CD4-positive, alpha-beta T cell treated with Interleukin-21 for 1 hour (primary cell): ENCODE results near the gene PHLPP1.
"Not testable (repeated sequence)": the region's sequence is repeated elsewhere in the genome, so short reads cannot be mapped to it uniquely, and the experiment has no call there.

ENCODE experiments used
- DNase-seq: peaks from one replicate; pipeline ENCODE4 v3.0.0-alpha.2; 2020

Gene PHLPP1

GRCh38 chr18:62776024-62776570 lies 60.8 kb downstream of the PHLPP1 start:
- DNase-seq, result no peak

DNA sequence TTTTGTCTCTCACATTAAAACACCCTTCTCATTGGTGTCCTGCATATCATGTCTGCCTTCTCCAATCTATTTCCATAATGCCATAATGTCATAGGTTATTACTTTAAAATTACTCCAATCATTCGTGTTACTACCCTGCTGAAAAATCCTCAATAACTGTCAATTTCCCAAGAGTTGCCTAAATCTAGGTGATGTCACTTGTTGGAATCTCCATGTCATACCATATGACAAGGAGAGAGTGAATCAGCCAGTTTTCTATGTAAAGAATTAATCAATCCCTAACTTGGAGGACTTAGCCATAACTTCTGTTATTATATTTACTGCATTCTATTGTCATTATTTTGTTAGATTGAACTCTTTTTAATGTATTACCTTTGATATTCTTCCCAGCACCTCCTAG lies 62.5 kb downstream of the PHLPP1 start:
- DNase-seq, result no peak

DNA sequence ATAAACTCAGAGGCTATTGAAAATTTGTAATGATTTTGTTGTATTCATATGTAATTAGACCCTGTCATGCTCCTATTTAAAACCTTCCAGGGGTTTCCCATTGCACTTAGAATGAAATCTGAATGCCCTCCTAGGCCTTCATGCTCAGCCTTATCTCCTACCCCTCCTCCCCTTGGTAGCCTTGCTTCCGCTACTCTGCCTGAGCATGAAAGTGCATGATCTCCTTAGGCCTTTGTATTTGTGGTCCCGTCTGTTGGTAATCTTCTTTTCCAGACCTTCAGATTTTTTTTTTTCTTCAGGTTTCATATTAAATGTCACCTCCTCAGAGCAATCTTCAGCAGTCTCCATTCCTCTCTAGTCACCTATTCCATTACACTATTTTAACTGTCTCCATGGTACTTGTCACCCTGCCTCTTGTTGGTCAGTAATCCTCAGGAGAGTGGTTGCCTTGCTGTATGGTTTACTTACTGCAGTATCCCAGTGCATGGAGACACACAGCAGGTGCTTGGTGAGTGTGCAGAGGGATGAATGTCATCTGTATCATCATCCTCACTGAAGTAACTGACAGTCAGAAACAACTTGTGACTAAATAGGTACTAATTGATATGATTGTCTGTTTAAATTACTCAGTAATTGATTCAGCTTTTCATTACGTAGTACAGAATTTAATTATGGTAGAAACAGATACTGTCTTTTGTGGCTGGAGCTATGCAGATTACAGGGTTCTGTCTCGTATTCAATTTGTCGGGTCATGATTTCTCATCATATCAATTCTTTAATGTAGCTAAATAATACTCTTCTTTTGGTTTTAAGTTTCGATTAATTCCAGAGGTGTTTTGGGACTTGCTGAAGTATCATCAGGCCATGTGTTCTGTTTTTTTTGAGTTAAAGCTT lies 63.9 kb downstream of the PHLPP1 start:
- no peak for DNase-seq

DNA sequence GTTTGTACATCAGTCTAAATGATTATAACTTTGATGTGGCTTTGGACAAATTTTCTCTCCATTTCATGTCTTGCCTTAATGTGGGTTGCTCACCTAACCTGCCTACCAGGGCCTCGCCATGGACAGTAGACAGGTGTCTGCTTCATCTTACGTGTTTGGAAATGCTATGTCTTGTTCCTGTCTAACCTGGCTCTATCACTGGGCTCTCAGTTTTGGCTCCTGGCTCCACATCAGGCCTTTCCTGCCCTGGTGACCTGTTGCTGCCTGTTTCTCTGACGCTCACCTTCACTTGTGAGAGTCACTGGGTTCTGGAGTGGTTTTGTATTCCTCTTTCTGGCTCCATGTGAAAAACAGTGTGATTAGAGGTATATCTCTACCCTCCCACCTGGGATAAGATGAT lies 65.9 kb downstream of the PHLPP1 start:
- no peak for DNase-seq

- no peak for DNase-seq
Observed at GRCh38 chr18:62781893-62782292, 66.6 kb downstream of the PHLPP1 start.

- DNase-seq, result peak; percentile 15
Observed at GRCh38 chr18:62784338-62784965, 69.1 kb downstream of the PHLPP1 start.

GRCh38 chr18:62784966-62785413 lies 69.6 kb downstream of the PHLPP1 start:
- no peak for DNase-seq

DNA sequence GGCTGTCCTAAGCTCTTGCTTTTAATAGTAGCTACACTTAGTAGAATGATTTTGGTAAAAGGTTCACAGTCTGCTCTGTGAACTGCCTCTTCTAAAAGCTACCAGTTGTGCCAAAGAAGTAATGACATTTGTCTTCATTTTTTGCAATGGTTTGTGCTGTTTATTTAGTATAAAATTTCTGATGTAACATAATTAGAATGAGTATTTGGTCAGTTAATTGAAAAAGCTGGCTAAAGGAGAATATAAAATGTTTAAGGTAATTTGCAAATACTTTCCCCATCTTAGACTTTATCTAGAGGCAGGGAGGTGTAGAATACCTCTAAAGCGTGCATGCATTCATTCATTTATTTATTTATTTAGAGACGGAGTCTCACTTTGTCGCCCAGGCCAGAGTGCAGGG lies 71.3 kb downstream of the PHLPP1 start:
- no peak for DNase-seq

DNA sequence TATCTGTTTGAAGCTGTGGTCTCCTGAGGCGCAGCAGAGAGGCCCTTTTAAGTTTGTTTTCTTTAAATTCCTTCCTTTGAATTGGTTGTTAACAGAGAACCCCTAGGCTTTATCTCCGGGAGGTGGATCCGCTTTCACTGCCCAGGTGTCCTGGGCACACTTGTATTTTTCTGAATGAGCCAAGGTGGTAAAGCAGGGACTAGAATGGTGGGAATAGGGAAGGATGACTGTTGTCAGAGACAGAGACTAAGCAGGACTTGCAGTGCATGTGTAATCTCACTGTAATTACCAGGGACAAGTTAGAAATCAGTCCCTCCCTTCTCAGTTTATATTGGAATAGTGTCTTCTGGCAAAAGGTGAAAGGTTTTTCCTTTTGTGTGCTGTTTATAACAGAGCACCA lies 72.8 kb downstream of the PHLPP1 start:
- DNase-seq, result no peak

DNA sequence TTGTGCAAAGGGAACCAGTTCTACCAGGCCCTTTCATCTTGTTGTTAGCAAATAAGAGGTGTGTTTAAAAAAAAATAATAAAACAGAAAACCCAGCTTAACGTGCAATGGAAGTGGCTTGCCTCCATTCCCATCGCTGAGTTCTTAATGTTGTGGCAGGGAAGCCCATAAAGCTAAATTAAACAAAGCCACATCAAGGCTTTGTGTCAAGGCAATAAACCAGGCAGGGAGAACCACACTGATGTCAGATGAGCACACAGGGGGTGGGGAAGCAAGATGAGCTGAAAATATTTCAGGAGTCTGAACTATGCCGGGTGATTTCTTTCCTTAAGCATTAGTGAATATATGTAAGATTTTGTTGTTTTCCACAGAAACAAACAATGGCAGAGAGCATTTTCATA lies 73.5 kb downstream of the PHLPP1 start:
- DNase-seq, result no peak

- DNase-seq, result no peak
Observed at GRCh38 chr18:62790871-62791772, 75.8 kb downstream of the PHLPP1 start.

GRCh38 chr18:62792016-62792415 lies 76.7 kb downstream of the PHLPP1 start:
- DNase-seq, result no peak

DNA sequence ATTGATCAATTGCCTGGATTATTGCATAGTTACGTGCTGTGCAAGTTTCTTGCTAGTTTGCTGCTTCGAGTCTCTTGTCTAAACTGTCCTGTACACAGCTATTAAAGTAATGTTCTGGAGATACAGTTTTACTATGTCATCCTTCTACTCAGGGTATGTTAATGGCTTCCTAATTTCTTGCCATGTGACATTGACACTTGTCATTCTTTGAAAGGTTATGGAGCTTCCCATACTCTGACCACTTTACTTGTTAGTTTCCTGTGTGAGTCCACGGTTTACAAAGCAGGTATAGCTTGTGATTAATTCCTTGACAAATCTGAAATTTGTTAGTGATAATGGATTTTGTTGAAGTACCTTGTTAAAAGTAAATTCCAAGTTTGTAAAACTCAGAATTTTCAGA lies 80.5 kb downstream of the PHLPP1 start:
- no peak for DNase-seq

DNA sequence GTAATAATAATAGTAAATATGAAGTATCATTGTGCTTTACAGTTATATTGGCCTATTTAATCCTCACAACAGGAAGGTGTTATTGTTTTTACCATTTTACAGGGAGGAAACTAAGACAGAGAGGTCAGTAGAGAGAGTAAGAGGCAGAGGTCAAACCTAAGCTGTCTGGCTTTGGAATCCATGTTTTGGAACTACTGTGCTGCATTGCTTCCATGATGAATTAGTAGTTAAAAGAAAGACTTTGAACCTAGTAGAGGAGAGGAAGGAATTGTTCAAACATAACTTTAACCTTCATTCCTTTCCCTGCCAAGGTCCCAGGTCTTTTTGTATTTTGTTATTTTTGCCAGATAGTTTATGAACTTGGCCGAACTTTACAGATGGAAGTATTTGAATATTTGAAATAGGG lies 80.9 kb downstream of the PHLPP1 start:
- no peak for DNase-seq

DNA sequence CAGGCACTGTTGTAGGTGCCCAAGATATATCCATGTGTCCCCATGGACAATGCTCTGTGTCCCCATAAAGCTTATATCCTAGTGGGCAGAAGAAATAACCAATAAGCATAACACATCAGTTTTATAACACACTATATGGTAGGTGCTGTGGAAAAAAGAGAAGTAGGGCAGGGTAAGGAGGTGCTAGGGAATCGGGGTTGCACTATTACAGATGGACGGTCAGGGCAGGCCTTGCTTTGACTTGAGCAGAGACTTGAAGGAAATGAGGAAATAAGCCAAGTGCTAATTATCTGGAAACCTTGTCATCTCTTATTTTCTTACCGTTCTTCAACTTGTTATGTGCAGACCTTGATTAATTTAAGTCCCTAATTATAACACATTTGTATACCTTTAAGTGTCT lies 82.0 kb downstream of the PHLPP1 start:
- DNase-seq, result no peak

GRCh38 chr18:62799977-62800376 lies 84.6 kb downstream of the PHLPP1 start:
- DNase-seq, result no peak

GRCh38 chr18:62802523-62802922 lies 87.2 kb downstream of the PHLPP1 start:
- no peak for DNase-seq

GRCh38 chr18:62807396-62807795 lies 92.1 kb downstream of the PHLPP1 start:
- DNase-seq, result no peak

DNA sequence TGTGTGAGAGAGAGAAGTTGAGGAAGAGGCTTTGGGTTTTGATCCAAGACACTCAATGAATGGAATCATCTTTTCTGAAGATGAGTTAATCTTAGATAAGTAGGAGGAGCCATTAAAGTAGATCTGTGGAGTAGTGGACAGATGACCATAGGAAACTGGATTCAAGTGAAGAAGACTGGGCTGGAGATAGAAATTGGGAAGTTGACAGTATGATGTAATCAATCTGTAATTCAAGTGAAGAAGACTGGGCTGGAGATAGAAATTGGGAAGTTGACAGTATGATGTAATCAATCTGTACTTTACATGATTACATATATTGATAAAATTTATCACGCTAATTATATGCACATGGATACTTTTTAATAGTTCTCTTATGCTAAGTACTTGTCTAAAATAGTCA lies 92.8 kb downstream of the PHLPP1 start:
- DNase-seq, result no peak

DNA sequence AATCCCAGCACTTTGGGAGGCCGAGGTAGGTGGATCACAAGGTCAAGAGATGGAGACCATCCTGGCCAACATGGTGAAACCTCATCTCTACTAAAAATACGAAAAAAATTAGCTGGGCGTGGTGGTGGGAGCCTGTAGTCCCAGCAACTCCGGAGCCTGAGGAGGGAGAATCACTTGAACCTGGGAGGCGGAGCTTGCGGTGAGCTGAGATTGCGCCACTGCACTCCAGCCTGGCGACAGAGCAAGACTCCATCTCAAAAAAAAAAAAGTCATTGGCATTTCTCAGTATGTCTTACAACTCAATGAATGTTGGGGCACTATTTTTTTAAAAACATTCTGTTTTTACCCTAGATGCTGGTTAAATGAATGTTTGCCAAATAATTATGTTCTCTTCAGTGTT lies 94.1 kb downstream of the PHLPP1 start:
- not testable (repeated sequence) for DNase-seq

DNA sequence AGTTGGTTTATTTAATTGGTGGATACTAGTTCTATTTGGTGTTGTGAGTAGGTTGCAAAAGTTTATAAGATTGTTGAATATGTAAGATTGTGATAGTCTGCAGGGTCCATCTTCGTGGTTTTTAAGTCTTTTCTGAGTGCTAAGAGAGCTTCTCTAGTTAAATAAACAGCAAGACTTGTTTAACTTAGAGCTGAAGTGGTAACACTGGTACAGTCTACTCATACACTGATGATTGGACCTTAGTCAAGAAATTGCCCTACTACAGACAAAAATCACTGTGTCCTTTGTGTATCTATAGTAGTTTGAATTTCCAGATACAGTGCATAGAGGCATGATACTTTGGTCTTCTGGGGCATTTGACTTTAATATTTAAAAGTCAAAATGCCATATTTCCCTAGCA lies 94.6 kb downstream of the PHLPP1 start:
- no peak for DNase-seq

DNA sequence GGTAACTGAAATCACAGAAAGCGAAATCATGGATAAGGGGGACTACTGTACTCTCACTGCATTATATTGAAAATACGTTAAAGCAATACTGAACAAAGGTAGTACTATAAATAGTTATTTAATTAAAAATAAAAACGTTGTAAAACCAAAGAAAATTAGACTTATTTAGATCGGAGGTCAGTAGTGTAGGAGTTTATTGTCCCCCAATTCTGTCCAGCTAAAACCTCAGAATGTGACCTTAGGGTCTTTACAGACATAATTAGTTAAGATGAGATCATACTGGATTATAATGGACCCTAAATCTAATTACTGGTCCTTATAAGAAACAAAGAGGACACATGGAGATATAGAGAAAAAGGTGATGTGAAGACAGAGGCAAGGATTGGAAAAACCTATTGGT lies 95.3 kb downstream of the PHLPP1 start:
- DNase-seq, result no peak

DNA sequence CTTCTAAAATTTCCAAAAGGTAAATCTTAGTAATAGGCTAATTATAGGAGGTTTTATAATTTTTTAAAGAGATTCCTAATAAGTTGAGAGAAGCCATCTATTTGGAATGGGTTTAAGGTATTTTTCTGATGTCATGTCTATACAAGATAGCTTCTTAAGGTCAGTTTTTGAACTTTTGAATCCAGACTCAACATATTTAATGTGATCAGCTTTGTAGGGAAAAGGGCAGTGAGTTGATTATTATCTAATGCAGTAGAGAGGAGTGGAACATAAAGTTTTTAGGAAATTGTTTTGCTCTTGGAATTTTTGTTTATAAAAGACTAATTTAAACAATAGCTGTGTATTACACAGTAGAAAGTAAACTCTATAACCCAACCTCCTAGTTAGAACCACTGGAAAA lies 96.3 kb downstream of the PHLPP1 start:
- no peak for DNase-seq
